Measurements from ENCODE around the gene ME3.

Gene ME3

DNA sequence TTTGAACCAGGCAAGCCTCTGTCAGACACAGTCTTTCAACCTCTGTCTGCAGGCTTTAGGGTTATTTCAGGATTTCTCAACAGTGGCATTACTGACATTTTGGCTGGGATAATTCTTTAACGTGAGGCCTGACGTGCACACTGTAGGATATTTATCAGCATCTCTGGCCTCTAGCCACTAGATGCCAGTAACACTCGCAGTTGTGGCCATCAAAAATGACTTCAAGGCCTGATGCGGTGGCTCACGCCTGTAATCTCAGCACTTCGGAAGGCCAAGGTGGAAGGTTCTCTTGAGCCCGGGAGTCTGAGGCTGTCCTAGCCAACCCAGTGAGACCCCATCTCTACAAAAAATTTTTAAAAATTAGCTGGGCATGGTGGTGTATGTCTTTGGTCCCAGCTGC is 184.7 kb downstream of the ME3 start:
- DNase-seq (ENCODE audit: low read depth): no peak

GRCh38 chr11:86486261-86487030 is 186.0 kb downstream of the ME3 start:
- DNase-seq (ENCODE audit: low read depth): no peak

DNA sequence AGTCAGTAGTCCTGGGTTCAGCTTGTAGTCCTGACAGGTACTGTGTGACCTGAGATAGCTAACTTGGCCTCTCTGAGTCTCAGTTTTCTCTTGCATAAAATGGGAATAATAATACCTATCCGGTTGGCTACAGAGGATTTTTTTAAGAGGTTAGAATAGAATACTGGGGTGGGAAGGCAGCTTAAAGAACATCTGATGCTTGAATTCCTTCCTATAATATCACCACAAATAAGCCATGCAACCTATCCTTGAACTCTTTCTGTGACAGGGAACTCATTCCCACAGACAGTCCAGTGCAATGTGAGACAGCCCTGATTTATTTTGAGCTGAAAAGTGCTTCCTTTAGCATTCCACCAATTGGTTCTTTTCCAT is 187.6 kb downstream of the ME3 start:
- DNase-seq (ENCODE audit: low read depth): no peak

DNA sequence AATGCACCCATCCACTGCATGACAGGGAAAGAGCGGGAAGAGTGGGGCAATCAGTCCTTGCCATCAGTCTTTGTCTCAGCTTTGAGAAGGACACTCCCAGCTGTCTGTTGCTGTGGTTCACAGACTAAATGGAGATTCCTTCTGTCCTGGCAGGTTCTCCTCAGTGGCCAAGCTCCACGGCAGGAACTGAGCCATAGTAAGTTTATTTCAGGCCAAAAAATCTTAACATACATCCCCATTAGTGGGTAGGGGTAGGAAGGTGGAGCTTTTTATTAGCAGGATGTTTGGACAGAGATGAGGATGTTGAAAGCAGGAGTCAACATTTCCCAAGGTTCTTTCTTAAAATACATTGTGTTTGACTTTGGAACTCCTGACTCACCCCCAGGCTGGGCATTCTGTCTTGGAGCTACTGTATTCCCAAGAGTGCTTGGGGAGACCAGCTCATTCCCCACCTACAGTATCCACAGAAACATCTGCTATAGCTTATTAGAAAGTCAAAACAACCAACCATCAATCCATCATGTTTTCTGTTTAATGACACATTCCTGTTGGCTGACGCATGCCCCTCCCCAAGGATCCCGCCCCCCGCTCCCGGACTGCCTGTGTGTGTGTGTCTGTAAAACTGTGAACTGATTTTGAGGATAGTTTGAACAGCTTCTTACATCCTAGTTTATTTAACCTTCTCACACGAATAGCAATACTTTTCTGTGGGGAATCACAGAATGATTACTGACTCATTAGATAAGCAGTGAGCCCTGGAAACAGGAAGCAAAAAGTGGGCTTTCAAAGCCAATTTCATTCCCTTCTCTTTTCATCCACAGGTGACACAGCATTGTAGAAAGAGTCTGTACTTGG is 188.2 kb downstream of the ME3 start:
- no peak for DNase-seq (ENCODE audit: low read depth)

GRCh38 chr11:86483610-86483939 is 188.8 kb downstream of the ME3 start:
- no peak for DNase-seq (ENCODE audit: low read depth)

DNA sequence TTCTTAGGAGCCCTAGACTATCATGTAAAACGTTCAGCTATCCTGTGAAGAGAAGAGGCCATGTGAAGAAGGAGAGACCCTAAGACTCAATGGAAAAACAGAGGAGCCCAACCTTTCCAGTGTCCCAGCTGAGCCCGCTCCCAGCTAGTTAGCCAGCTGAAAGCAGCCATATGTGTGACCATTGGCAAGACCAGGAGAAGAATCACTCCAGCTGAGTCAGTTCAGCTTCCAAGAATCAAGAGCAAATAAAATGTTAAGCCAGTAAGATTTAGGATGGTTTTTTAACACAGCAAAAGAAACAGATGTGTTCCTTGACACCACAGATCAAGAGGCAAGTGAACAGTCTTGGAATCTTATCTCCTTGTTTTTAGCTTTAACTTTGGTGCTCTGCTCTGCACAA is 189.7 kb downstream of the ME3 start:
- DNase-seq (ENCODE audit: low read depth): no peak

DNA sequence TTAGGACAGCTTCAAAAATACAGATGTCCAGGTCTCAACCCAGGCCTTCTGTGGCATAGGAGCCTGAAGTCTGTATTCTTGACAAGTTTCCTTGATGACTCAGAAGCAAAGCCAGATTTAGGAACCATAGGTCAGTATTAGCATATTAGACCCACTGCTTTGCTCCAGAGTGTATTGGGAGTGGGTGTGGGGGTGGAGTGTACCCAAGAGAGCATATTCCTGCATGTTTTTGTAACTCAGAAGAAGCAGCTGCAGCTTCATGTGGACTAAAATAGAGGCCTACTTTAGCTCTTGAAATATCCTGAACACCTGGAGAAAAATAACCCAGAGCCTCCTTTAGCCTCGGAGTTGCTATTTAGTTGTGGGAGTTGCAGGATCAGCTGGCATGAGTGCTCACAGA is 191.0 kb downstream of the ME3 start:
- DNase-seq (ENCODE audit: low read depth): no peak

- DNase-seq (ENCODE audit: low read depth): no peak
These were observed 194.1 kb downstream of the ME3 start for GRCh38 chr11:86478348-86478747.

DNA sequence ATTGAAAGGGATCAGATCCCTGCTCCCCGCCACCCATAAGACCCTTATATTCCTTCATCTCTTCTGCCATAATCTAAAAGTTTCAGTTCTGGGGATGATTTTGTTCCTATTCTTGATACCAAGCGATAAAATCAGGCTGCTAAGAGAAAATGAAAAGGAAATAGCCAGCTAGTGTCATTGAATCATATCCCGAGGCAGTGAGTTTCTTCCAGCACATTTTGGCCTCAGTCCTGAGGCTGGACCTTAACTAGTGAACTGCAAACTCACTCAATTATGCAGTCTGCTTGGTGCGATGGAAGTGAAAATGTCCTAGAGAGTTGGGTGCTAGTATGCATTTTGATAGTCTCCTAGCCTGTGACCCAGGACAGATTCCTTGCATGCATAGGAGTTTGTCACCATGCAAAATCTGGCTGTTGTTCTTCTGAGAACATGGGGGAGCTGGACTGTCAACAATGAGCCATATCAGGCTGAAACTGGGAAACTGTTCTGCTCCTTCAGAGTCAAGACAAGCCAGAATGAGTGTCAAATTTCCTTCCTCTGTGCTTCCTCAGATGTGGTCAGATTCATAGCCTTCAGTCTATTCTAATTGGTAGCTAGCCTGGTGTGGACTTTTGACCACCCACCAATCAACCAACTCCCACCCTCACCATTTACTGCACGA is 194.8 kb downstream of the ME3 start:
- DNase-seq (ENCODE audit: low read depth): no peak

DNA sequence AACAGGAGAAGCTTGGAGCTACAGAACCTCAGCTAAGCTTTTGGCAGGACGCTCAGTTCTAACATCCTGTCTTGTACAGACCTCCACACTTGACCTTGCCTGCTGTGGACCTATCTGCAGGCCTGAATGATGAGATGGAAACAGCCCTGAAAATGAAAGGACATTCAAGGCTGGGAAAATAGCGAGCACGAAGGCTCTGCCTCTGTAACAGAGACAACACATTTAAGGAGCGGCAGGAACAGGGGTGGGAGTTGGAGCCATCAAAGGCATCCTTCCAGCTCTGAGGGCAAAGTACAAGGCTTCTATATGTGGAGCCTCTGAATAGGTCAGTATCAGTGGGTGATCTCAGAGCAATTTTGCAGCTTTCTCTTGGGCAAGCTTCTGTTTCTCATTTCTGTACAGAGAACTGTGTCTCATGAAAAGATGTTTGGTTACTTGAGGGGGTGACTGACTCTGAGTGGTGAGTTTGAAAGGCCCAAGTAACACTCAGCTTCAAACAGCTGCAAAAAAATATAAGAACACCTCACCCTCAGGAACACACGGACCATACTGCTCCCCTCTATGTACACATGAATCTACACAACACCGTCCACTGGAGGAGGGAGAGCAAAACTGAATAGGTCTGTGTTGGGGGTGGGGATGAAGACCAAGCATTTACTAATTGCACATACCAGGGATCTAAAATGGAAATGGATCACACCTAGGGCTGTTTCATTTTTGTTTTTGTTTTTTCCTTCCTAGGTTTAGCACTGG is 196.1 kb downstream of the ME3 start:
- no peak for DNase-seq (ENCODE audit: low read depth)

- no peak for DNase-seq (ENCODE audit: low read depth)
These were observed 197.4 kb downstream of the ME3 start for GRCh38 chr11:86475027-86475426.

DNA sequence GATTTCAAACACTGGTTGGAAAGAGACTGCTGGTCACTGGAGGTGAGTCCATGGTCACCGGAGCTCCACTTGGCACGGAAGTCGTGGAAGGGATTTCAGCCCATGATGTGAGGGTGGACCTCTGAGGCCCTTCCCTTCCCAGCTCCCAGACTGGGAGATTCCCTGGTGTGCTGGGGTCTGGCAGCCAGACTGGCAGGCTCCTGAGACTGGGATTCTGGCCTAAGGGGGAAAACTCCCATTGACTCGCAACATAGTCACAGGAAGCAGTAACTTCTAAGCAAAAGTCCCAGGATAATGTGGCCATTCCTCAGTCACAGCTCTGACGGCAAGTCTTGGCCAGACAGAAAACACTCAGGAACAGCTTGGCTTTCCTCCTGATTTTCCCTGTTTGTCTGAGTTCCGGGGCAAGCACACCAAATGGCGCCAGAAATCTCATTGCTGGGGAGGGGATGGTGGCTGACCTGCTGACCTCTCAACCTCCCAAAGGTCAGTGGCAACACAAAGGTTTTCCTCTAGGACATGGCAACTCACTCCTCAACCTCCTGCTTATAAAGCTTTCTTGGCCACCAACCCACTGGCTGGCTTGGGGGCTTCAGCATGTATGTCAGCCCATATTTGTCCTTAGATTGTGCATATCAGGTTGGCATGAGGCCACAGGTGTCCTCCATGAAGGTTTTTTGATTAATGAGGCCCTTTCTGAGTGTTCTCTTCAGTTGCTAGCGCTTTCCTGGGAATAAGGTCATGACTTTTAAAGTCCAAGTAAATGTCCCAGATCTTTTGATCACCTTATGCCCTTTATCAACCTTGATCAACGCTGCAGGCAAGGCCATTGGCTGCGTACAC is 198.2 kb downstream of the ME3 start:
- no peak for DNase-seq (ENCODE audit: low read depth)

DNA sequence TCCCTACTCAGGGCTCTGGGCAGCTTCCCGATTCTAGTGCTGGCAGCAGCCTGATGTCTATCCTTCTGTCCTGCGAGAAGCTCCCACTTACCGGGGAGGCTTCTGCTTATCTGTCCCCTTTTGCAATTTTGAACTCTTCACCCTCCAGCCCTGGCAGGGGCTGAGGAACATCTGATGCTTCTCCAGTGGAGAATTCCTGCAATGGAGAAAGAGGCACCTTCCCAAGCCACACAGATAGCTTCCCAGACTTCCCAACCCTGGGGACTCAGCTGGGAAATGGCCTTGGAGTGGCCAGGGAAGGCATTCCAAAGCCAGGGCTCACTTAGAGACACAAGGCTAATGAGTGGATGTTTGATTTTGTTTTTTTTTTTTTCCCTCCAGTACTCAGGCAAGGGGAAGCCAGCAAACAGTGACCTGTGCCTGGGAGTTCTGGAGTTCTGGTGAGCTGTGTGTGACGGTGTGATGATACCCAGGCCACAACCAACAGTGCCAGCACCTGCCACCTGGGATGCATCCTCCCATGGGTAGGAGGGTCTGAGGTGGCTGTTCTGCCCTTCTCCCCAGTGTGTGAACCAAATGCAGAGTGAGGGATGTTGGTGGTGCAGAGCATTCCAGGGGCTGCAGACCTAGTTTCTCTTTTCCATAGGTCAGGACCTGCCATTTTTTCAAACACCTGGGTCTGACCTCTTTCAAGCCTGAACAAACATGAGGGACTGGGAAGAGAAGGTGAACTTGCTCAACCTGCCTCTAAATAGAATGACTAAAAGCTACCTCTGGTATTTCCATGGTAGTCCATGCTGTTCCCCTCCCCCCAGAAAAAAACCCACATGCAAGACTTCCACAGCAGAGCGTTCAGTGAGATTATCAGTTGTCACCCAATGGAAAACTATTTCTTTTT is 202.7 kb downstream of the ME3 start:
- DNase-seq (ENCODE audit: low read depth): no peak

DNA sequence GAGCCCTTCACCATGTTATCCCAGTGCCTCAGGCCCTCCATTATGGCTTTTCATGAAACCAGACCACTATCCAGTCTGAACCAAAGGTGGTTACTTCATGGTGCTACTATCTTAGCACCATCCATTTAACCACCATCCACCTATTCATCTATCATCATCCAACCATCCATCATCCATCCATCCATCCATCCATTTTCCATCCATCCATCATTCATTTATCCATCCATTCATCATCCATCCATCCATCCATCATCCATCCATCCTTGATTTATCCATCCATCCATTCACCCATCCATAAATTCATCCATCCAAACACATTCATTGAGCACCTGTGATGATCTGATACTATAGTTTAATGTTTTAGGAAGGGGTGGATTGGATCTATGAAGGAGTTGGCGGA is 204.2 kb downstream of the ME3 start:
- DNase-seq (ENCODE audit: low read depth): no peak

GRCh38 chr11:86464509-86465221 is 207.8 kb downstream of the ME3 start:
- no peak for DNase-seq (ENCODE audit: low read depth)

GRCh38 chr11:86463955-86464354 is 208.5 kb downstream of the ME3 start:
- no peak for DNase-seq (ENCODE audit: low read depth)

DNA sequence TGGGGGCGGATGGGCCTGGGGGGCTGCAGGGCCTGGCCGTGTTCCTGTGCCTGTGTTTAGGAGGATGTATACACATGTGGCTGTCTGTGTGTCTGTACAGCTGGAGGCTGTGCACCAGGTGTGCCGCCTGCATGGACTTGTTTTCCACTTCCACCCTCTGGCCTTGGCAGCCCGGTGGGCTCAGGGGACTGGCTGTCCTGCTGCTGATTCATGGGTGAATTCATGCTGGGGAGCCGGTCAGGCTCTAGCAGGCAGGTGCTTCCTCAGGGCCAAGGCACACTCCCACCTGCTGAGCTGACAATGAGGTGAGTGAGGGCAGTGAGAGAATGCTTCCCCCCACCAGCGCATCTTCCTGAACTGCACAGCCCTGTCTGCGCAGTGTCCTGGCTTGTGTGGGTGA is 209.3 kb downstream of the ME3 start:
- DNase-seq (ENCODE audit: low read depth): no peak

DNA sequence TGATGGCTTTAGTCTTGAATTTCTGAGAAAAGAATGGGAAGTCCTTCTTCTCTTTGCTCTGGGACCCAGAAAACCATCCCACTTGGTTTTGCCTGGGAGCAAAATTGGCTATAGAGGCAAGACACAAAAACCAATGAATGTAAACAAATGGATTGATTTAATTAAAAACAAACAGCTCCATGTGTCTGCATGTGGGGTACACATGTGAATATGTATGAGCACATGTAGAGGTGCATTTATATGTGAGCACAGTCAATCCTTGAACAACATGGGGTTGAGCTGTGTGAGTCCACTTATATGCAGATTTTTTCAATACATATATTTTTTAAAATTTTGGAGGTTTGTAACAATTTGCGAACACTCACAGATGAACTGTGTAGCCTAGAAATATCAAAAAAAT is 210.5 kb downstream of the ME3 start:
- no peak for DNase-seq (ENCODE audit: low read depth)

GRCh38 chr11:86460461-86461385 is 211.7 kb downstream of the ME3 start:
- DNase-seq (ENCODE audit: low read depth): no peak

Data from stimulated activated CD8-positive, alpha-beta memory T cell treated with anti-CD3 and anti-CD28 coated beads, Interleukin-7, amount 100 ng/mL, for 24 hours (primary cell).